GM23338 (cell line): Measurements from ENCODE around the gene SACM1L. TPM values are rescaled to one million over a fixed set of nuclear protein-coding genes. Genes with fewer than 3 reads are reported as not detected.

Source experiments
- ATAC-seq: fragments of 200-7000 bp; cut with Tn5 transposase; 3 replicates; pipeline ENCODE4 v1.9.1; 2020
- DNase-seq: peaks from one replicate; pipeline ENCODE4 v3.0.0-alpha.2; 2015; ENCODE audit warnings: low spot score
- H2AFZ ChIP-seq: fragments of 200-600 bp; sonication (generic); 2 replicates; pipeline ENCODE4 v1.8.0; 2016; ENCODE audit warnings: antibody characterized with exemption, mild to moderate bottlenecking, moderate library complexity
- H3F3A ChIP-seq: fragments of 200-600 bp; sonication (generic); replicated peaks from 2 replicates; pipeline ENCODE4 v1.8.0; 2017; ENCODE audit warnings: antibody characterized with exemption, mixed run types, low read depth
- H3K27ac ChIP-seq: fragments of 200-600 bp; sonication (generic); 2 replicates; pipeline ENCODE4 v1.6.1; 2016; ENCODE audit warnings: low read depth
- H3K27me3 ChIP-seq: fragments of 200-600 bp; sonication (generic); 2 replicates; pipeline ENCODE4 v1.8.0; 2016; ENCODE audit warnings: mild to moderate bottlenecking, mixed run types, moderate library complexity; ENCODE audit not compliant: insufficient read depth
- H3K36me3 ChIP-seq: fragments of 200-600 bp; sonication (generic); 2 replicates; pipeline ENCODE4 v1.8.0; 2016; ENCODE audit warnings: mild to moderate bottlenecking; ENCODE audit not compliant: insufficient read depth
- H3K4me1 ChIP-seq: fragments of 200-600 bp; sonication (generic); 2 replicates; pipeline ENCODE4 v1.8.0; 2016; ENCODE audit warnings: mild to moderate bottlenecking, moderate library complexity; ENCODE audit not compliant: insufficient read depth
- H3K4me2 ChIP-seq: fragments of 200-600 bp; sonication (generic); 2 replicates; pipeline ENCODE4 v1.7.1; 2017; ENCODE audit warnings: mixed run types
- H3K4me3 ChIP-seq: fragments of 200-600 bp; sonication (generic); 2 replicates; pipeline ENCODE4 v1.6.1; 2016; ENCODE audit warnings: mixed run types
- H3K79me2 ChIP-seq: fragments of 200-600 bp; sonication (generic); replicated peaks from 2 replicates; pipeline ENCODE4 v1.8.0; 2017; ENCODE audit warnings: mild to moderate bottlenecking; ENCODE audit not compliant: insufficient read depth
- H3K9me2 ChIP-seq: fragments of 200-600 bp; sonication (generic); 2 replicates; pipeline ENCODE4 v1.8.0; 2017; ENCODE audit not compliant: insufficient read depth
- H4K20me1 ChIP-seq: fragments of 200-600 bp; sonication (generic); replicated peaks from 2 replicates; pipeline ENCODE4 v1.8.0; 2017; ENCODE audit warnings: mild to moderate bottlenecking; ENCODE audit not compliant: insufficient read depth
- H3K27ac Mint-ChIP-seq: 2 replicates; pipeline ENCODE4 v1.8.0; 2020; ENCODE audit warnings: inconsistent platforms, mild to moderate bottlenecking, moderate library complexity, mixed read lengths
- H3K27me3 Mint-ChIP-seq: 3 replicates; pipeline ENCODE4 v1.8.0; 2022; ENCODE audit warnings: low read depth, mild to moderate bottlenecking, moderate library complexity, mixed read lengths, inconsistent platforms; ENCODE audit not compliant: insufficient read depth, poor library complexity
- H3K36me3 Mint-ChIP-seq: 3 replicates; pipeline ENCODE4 v1.8.0; 2021; ENCODE audit warnings: low read depth, mild to moderate bottlenecking, inconsistent platforms, moderate library complexity, mixed read lengths
- H3K4me1 Mint-ChIP-seq: 3 replicates; pipeline ENCODE4 v1.8.0; 2020; ENCODE audit warnings: mild to moderate bottlenecking, inconsistent platforms, mixed read lengths
- H3K4me3 Mint-ChIP-seq: 3 replicates; pipeline ENCODE4 v1.8.0; 2021; ENCODE audit warnings: moderate library complexity, mild to moderate bottlenecking, inconsistent platforms, mixed read lengths
- H3K9me3 Mint-ChIP-seq: 3 replicates; pipeline ENCODE4 v1.8.0; 2020; ENCODE audit warnings: moderate library complexity, mild to moderate bottlenecking, inconsistent platforms, mixed read lengths
- CREB1 ChIP-seq: fragments of 250-450 bp; sonication (Bioruptor Pico); IDR thresholded peaks from 2 replicates; pipeline ENCODE4 v1.5.0; 2020; ENCODE audit warnings: low read depth, mild to moderate bottlenecking, moderate library complexity
- ETS1 ChIP-seq: IDR thresholded peaks from 2 replicates; pipeline ENCODE4 v1.6.1; 2016; ENCODE audit warnings: antibody characterized with exemption
- EZH2 ChIP-seq: fragments of 200-600 bp; sonication (generic); IDR thresholded peaks from one replicate; pipeline ENCODE4 v1.8.0; 2017; ENCODE audit warnings: antibody characterized with exemption, mild to moderate bottlenecking, low read depth; ENCODE audit not compliant: unreplicated experiment
- JUNB ChIP-seq: IDR thresholded peaks from one replicate; pipeline ENCODE4 v1.6.1; 2016; ENCODE audit warnings: antibody characterized with exemption; ENCODE audit not compliant: unreplicated experiment
- POLR2AphosphoS5 ChIP-seq: IDR thresholded peaks from 2 replicates; pipeline ENCODE4 v1.6.1; 2016; ENCODE audit warnings: antibody characterized with exemption, low read depth
- ZNF114 ChIP-seq: fragments of 250-450 bp; sonication (Bioruptor Pico); IDR thresholded peaks from 2 replicates; pipeline ENCODE4 v1.5.0; 2020; ENCODE audit warnings: mild to moderate bottlenecking, moderate library complexity
- ZNF331 ChIP-seq: fragments of 250-450 bp; sonication (Bioruptor Pico); IDR thresholded peaks from 2 replicates; pipeline ENCODE4 v1.5.0; 2020; ENCODE audit warnings: low read depth, mild to moderate bottlenecking, moderate library complexity
- ZNF462 ChIP-seq: fragments of 250-450 bp; sonication (Bioruptor Pico); IDR thresholded peaks from 2 replicates; pipeline ENCODE4 v1.5.0; 2020; ENCODE audit warnings: mild to moderate bottlenecking, moderate library complexity
- polyA plus RNA-seq: library from polyadenylated mRNA; unstranded; fragments of >200 nt; fragmentation: Nextera tagmentation; extraction: Ambion mirVana; gene quantifications from 2 replicates; pipeline ENCODE4 v1.2.1, GENCODE V29; 2016
- total RNA-seq: library from RNA; depleted of rRNA; stranded (reverse); fragments of >200 nt; shearing (Covaris generic); gene quantifications from 2 replicates; pipeline ENCODE4 v1.2.3, GENCODE V29; 2014
- TF ChIP-seq, protein P1 (sequence below), 2 experiments: fragments of 200-600 bp in 1 of 2; sonication (generic) in 1 of 2; conservative IDR thresholded peaks; 2 replicates each; pipeline versions ENCODE4 v1.5.1 to v1.6.1; 2016 to 2017; ENCODE audit warnings: antibody characterized with exemption in 2 of 2, low read depth in 2 of 2, mild to moderate bottlenecking in 2 of 2, moderate library complexity in 1 of 2
- TF ChIP-seq, protein P2 (sequence below): IDR thresholded peaks from one replicate; pipeline ENCODE4 v1.6.1; 2018; ENCODE audit warnings: antibody characterized with exemption; ENCODE audit not compliant: unreplicated experiment

Gene SACM1L
- total and polyA plus RNA-seq, 2 experiments from 2014 or later = 43.5 to 97.8 TPM

DNA sequence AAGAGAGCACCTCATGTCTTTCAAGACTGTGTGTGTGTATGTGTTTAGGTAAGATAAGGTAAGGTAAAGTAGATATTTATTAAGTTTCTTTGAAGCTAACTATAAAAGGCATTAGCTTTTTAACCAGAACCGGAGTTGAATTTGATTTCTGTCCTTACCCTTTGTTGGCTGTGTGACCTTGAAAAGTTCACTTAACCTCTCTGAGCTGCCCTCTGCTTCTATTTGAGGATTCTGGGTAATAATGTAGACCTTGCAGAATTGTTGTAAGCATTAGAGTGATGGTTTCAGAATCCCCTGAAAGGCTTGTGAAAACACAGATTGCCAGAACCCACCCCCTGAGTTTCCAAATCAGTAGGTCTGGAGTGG, 21.6 kb upstream of the SACM1L start (continued):
- no peak for TF ChIP-seq EZH2
- no peak for TF ChIP-seq POLR2AphosphoS5
- TF ChIP-seq, protein P1, sequence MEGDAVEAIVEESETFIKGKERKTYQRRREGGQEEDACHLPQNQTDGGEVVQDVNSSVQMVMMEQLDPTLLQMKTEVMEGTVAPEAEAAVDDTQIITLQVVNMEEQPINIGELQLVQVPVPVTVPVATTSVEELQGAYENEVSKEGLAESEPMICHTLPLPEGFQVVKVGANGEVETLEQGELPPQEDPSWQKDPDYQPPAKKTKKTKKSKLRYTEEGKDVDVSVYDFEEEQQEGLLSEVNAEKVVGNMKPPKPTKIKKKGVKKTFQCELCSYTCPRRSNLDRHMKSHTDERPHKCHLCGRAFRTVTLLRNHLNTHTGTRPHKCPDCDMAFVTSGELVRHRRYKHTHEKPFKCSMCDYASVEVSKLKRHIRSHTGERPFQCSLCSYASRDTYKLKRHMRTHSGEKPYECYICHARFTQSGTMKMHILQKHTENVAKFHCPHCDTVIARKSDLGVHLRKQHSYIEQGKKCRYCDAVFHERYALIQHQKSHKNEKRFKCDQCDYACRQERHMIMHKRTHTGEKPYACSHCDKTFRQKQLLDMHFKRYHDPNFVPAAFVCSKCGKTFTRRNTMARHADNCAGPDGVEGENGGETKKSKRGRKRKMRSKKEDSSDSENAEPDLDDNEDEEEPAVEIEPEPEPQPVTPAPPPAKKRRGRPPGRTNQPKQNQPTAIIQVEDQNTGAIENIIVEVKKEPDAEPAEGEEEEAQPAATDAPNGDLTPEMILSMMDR (conservative IDR thresholded peaks at IDR 0.05; ENCODE audit: low read depth in 2 of 2) = no peak
- TF ChIP-seq ZNF331 = no peak
- no peak for TF ChIP-seq JUNB
- TF ChIP-seq, protein P2, sequence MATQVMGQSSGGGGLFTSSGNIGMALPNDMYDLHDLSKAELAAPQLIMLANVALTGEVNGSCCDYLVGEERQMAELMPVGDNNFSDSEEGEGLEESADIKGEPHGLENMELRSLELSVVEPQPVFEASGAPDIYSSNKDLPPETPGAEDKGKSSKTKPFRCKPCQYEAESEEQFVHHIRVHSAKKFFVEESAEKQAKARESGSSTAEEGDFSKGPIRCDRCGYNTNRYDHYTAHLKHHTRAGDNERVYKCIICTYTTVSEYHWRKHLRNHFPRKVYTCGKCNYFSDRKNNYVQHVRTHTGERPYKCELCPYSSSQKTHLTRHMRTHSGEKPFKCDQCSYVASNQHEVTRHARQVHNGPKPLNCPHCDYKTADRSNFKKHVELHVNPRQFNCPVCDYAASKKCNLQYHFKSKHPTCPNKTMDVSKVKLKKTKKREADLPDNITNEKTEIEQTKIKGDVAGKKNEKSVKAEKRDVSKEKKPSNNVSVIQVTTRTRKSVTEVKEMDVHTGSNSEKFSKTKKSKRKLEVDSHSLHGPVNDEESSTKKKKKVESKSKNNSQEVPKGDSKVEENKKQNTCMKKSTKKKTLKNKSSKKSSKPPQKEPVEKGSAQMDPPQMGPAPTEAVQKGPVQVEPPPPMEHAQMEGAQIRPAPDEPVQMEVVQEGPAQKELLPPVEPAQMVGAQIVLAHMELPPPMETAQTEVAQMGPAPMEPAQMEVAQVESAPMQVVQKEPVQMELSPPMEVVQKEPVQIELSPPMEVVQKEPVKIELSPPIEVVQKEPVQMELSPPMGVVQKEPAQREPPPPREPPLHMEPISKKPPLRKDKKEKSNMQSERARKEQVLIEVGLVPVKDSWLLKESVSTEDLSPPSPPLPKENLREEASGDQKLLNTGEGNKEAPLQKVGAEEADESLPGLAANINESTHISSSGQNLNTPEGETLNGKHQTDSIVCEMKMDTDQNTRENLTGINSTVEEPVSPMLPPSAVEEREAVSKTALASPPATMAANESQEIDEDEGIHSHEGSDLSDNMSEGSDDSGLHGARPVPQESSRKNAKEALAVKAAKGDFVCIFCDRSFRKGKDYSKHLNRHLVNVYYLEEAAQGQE = no peak
- no peak for TF ChIP-seq CREB1 (CRISPR knock-in tag)

- H3K4me2 ChIP-seq = no peak overlapping the region
- H3K36me3 ChIP-seq = peaks cover 13% of the 10 kb centered on the region; the same call in 1 of the 2 replicates
- DNase-seq (no peak), ATAC-seq (no peak)
- H3K27me3 ChIP-seq = no peaks in the 10 kb centered on the region
- H3K4me1 Mint-ChIP-seq = peaks cover 22% of the 10 kb centered on the region
- H3K27me3 Mint-ChIP-seq = peaks cover 3% of the 10 kb centered on the region
- H3K79me2 ChIP-seq = no peaks in the 10 kb centered on the region
- H4K20me1 ChIP-seq = no peaks in the 10 kb centered on the region
- H3F3A ChIP-seq = no peaks in the 10 kb centered on the region
- H2AFZ ChIP-seq = no peak overlapping the region
- H3K9me2 ChIP-seq = no peaks in the 10 kb centered on the region; the same call in 1 of the 2 replicates
- H3K27ac ChIP-seq = no peak overlapping the region
- H3K4me3 ChIP-seq = no peak overlapping the region
- H3K27ac Mint-ChIP-seq = no peak overlapping the region
- no peaks in the 10 kb centered on the region; the same call in 2 of the 3 replicates for H3K9me3 Mint-ChIP-seq
- H3K4me3 Mint-ChIP-seq = no peak overlapping the region
- peaks cover 10% of the 10 kb centered on the region for H3K4me1 ChIP-seq
- H3K36me3 Mint-ChIP-seq = peaks cover 58% of the 10 kb centered on the region
- TF ChIP-seq, protein P1 (conservative IDR thresholded peaks at IDR 0.05; ENCODE audit: low read depth in 2 of 2) = no peak
- TF ChIP-seq ZNF114 (CRISPR knock-in tag) = no peak
- TF ChIP-seq ETS1 = no peak
- no peak for TF ChIP-seq ZNF462 (CRISPR knock-in tag)
- no peak for TF ChIP-seq POLR2AphosphoS5
- no peak for TF ChIP-seq EZH2
Observed at GRCh38 chr3:45670436-45670835, 18.8 kb upstream of the SACM1L start.
